ENCODE results near the gene ARHGAP8. TPM values are rescaled to one million over a fixed set of nuclear protein-coding genes. Genes with fewer than 3 reads are reported as not detected.

Gene ARHGAP8
- total and polyA plus RNA-seq, 2 experiments from 2014 or later, result 62.8 to 64.9 TPM

- no peak for TF ChIP-seq REST (IDR thresholded peaks at IDR 0.05; ENCODE audit: unreplicated experiment)
- no peak for TF ChIP-seq EZH2 (IDR thresholded peaks at IDR 0.05; ENCODE audit: low read depth, unreplicated experiment)
- TF ChIP-seq NANOG (IDR thresholded peaks at IDR 0.05; ENCODE audit: borderline replicate concordance), result no peak
- TF ChIP-seq ETS1 (IDR thresholded peaks at IDR 0.05), result no peak
- TF ChIP-seq EZH2phosphoT487 (IDR thresholded peaks at IDR 0.05; ENCODE audit: unreplicated experiment), result no peak
- TF ChIP-seq ZNF114 (CRISPR knock-in tag; IDR thresholded peaks at IDR 0.05), result no peak
- no peak for TF ChIP-seq ZNF331 (CRISPR knock-in tag; IDR thresholded peaks at IDR 0.05; ENCODE audit: low read depth)
- TF ChIP-seq JUNB (IDR thresholded peaks at IDR 0.05; ENCODE audit: unreplicated experiment), result no peak
- no peak for TF ChIP-seq STAT1 (IDR thresholded peaks at IDR 0.05; ENCODE audit: unreplicated experiment)
- TF ChIP-seq POLR2AphosphoS5 (IDR thresholded peaks at IDR 0.05; ENCODE audit: low read depth), result no peak
- no peak for TF ChIP-seq CREB1 (CRISPR knock-in tag; IDR thresholded peaks at IDR 0.05; ENCODE audit: low read depth)
Observed at GRCh38 chr22:44821741-44822475, 69.5 kb downstream of the ARHGAP8 start (continued).

- peaks cover 43% of the 10 kb centered on the region for H3K36me3 Mint-ChIP-seq (ENCODE audit: low read depth)
- Histone ChIP-seq H3K79me2 (replicated peaks; ENCODE audit: insufficient read depth) (no peaks in the 10 kb centered on the region), H3F3A (replicated peaks; ENCODE audit: low read depth) (peaks cover 4% of the 10 kb centered on the region; the same call in 1 of the 2 replicates), H2AFZ (no peak overlapping the region), H3K4me1 (ENCODE audit: insufficient read depth) (peaks cover 11% of the 10 kb centered on the region; the same call in 1 of the 2 replicates), H3K4me3 (no peak overlapping the region), H3K9me2 (ENCODE audit: insufficient read depth) (no peaks in the 10 kb centered on the region), H3K27ac (ENCODE audit: low read depth) (no peak overlapping the region), H3K27me3 (ENCODE audit: insufficient read depth) (no peaks in the 10 kb centered on the region), H4K20me1 (replicated peaks; ENCODE audit: insufficient read depth) (no peaks in the 10 kb centered on the region; the same call in 1 of the 2 replicates), H3K36me3 (ENCODE audit: insufficient read depth) (peaks cover 5% of the 10 kb centered on the region; the same call in 1 of the 2 replicates), H3K4me2 (no peak overlapping the region)
- peaks cover 19% of the 10 kb centered on the region for H3K4me1 Mint-ChIP-seq
- H3K4me3 Mint-ChIP-seq, result no peak overlapping the region
- H3K9me3 Mint-ChIP-seq, result no peaks in the 10 kb centered on the region; the same call in 2 of the 3 replicates
- H3K27ac Mint-ChIP-seq, result no peak overlapping the region; the same call in 1 of the 2 replicates
- DNase-seq (ENCODE audit: low spot score), result no peak
- ATAC-seq, result no peak
- peaks cover 12% of the 10 kb centered on the region for H3K27me3 Mint-ChIP-seq (ENCODE audit: insufficient read depth, low read depth, poor library complexity)
- no peak for TF ChIP-seq CTCF (conservative IDR thresholded peaks at IDR 0.05; ENCODE audit: low read depth in 2 of 2)
- TF ChIP-seq STAT1 (IDR thresholded peaks at IDR 0.05; ENCODE audit: unreplicated experiment), result no peak
- TF ChIP-seq CREB1 (CRISPR knock-in tag; IDR thresholded peaks at IDR 0.05; ENCODE audit: low read depth), result no peak
- no peak for TF ChIP-seq EZH2phosphoT487 (IDR thresholded peaks at IDR 0.05; ENCODE audit: unreplicated experiment)
Observed at GRCh38 chr22:44822534-44822933, 70.2 kb downstream of the ARHGAP8 start.
